PC-9 (cell line): ENCODE results near the gene UVRAG. TPM values are rescaled to one million over a fixed set of nuclear protein-coding genes. Genes with fewer than 3 reads are reported as not detected.

ENCODE experiments used
- BruUV-seq: library from RNA; stranded (reverse); fragments of 400-500 nt; replicated peaks from 2 replicates; lab custom pipeline; 2021; lab: Mats Ljungman, UMichigan
- CTCF ChIA-PET: fragments of 300-600 bp; sonication (Branson Sonifier 250); formaldehyde crosslinking; loops from one replicate; lab custom pipeline; 2022; ENCODE audit warnings: antibody characterized with exemption; lab: Charles Lee
- POLR2A ChIA-PET: fragments of 300-600 bp; sonication (Branson Sonifier 250); formaldehyde crosslinking; loops from one replicate; lab custom pipeline; 2022; ENCODE audit warnings: antibody characterized with exemption; ENCODE audit not compliant: unreplicated experiment; lab: Charles Lee
- DNase-seq, 2 experiments: peaks; one replicate each; pipeline versions ENCODE4 v3.0.0 to v3.0.0-alpha.2; 2015 to 2022; ENCODE audit warnings: mixed read lengths in 1 of 2
- H2AFZ ChIP-seq: fragments of 200-600 bp; sonication (generic); 2 replicates; pipeline ENCODE4 v1.8.1; 2017; ENCODE audit warnings: antibody characterized with exemption
- H3F3A ChIP-seq: fragments of 200-600 bp; sonication (generic); 2 replicates; pipeline ENCODE4 v1.8.1; 2017; ENCODE audit warnings: antibody characterized with exemption, mild to moderate bottlenecking, low read depth; ENCODE audit not compliant: insufficient read depth
- H3K27ac ChIP-seq: fragments of 200-600 bp; sonication (generic); 2 replicates; pipeline ENCODE4 v1.6.1; 2016; ENCODE audit warnings: mixed run types
- H3K27me3 ChIP-seq: fragments of 200-600 bp; sonication (generic); 2 replicates; pipeline ENCODE4 v1.6.1; 2016; ENCODE audit warnings: low read depth, mixed run types; ENCODE audit not compliant: insufficient read depth
- H3K36me3 ChIP-seq: fragments of 200-600 bp; sonication (generic); 2 replicates; pipeline ENCODE4 v1.6.1; 2016; ENCODE audit warnings: low read depth, mixed run types
- H3K4me1 ChIP-seq: fragments of 200-600 bp; sonication (generic); replicated peaks from 2 replicates; pipeline ENCODE4 v1.6.1; 2016; ENCODE audit warnings: mixed run types; ENCODE audit not compliant: insufficient read depth
- H3K4me2 ChIP-seq: fragments of 200-600 bp; sonication (generic); 2 replicates; pipeline ENCODE4 v1.6.1; 2017; ENCODE audit warnings: mixed run types
- H3K4me3 ChIP-seq: fragments of 200-600 bp; sonication (generic); 2 replicates; pipeline ENCODE4 v1.6.1; 2016; ENCODE audit warnings: mixed run types
- H3K79me2 ChIP-seq: fragments of 200-600 bp; sonication (generic); 2 replicates; pipeline ENCODE4 v1.6.1; 2017; ENCODE audit warnings: low read depth, mixed run types
- H3K9me2 ChIP-seq: fragments of 200-600 bp; sonication (generic); 2 replicates; pipeline ENCODE4 v1.8.1; 2017; ENCODE audit warnings: mild to moderate bottlenecking; ENCODE audit not compliant: insufficient read depth
- H3K9me3 ChIP-seq: fragments of 200-600 bp; sonication (generic); 2 replicates; pipeline ENCODE4 v1.8.1; 2016; ENCODE audit warnings: low read depth; ENCODE audit not compliant: insufficient read depth
- H4K20me1 ChIP-seq: fragments of 200-600 bp; sonication (generic); 2 replicates; pipeline ENCODE4 v1.8.1; 2017; ENCODE audit not compliant: insufficient read depth
- EZH2 ChIP-seq: fragments of 200-600 bp; sonication (generic); IDR thresholded peaks from 2 replicates; pipeline ENCODE4 v1.8.0; 2017; ENCODE audit warnings: antibody characterized with exemption, low read depth
- intact Hi-C: fragments of 100-400 bp; cut with micrococcal nuclease; formaldehyde crosslinking; loops from one replicate; pipeline ENCODE4 v1.10.0; 2022; ENCODE audit not compliant: unreplicated experiment
- total RNA-seq: library from RNA; stranded (reverse); gene quantifications from 2 replicates; pipeline ENCODE4 v1.2.3, GENCODE V29; 2021
- TF ChIP-seq, protein P1 (sequence below): fragments of 200-600 bp; sonication (generic); conservative IDR thresholded peaks from 2 replicates; pipeline ENCODE4 v1.6.1; 2017; ENCODE audit warnings: mixed run types, antibody characterized with exemption, mild to moderate bottlenecking, moderate library complexity

Gene UVRAG
- total RNA-seq, 1 experiment from 2014 or later: 20.4 TPM

DNA sequence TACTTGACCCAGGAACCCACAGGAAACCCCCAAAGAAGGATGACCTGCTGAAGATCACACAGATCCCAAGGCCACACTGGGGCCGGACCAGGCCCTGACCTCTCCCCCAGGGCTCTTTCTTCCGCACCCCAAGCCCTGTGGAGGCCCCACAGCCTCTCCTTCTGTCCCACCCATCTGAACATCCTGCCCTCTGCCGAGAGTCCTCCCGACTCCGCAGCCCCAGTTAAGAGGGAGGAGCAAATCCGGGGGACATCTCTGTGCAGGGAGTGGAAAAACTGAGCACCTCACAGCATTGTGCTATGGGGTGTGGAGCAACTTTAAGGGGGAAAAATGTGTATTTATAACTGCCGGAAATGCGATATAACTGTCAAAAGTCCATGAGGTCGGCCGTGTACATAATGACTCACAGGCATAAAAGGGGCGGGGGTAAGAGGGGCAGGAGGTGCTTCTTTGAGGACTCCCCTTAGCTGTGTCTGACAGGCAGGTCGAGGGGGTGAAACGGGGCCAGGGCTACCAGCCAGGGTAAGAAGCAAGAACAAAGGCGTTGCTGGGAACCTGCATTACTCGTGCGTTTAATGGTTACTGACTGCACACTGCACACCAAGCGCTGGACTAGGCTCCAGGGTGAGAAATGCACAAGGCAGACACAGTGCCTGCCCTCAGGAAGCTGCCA is 334.1 kb downstream of the UVRAG start:
- no peak overlapping the region for H3K4me2 ChIP-seq
- no peaks in the 10 kb centered on the region for H3K79me2 ChIP-seq
- ChIA-PET CTCF (no interaction called here), POLR2A (no interaction called here)
- H3K36me3 ChIP-seq: no peaks in the 10 kb centered on the region
- H3K4me3 ChIP-seq: no peak overlapping the region
- H3K27ac ChIP-seq: no peak overlapping the region
- H4K20me1 ChIP-seq: no peaks in the 10 kb centered on the region
- TF ChIP-seq, protein P1, sequence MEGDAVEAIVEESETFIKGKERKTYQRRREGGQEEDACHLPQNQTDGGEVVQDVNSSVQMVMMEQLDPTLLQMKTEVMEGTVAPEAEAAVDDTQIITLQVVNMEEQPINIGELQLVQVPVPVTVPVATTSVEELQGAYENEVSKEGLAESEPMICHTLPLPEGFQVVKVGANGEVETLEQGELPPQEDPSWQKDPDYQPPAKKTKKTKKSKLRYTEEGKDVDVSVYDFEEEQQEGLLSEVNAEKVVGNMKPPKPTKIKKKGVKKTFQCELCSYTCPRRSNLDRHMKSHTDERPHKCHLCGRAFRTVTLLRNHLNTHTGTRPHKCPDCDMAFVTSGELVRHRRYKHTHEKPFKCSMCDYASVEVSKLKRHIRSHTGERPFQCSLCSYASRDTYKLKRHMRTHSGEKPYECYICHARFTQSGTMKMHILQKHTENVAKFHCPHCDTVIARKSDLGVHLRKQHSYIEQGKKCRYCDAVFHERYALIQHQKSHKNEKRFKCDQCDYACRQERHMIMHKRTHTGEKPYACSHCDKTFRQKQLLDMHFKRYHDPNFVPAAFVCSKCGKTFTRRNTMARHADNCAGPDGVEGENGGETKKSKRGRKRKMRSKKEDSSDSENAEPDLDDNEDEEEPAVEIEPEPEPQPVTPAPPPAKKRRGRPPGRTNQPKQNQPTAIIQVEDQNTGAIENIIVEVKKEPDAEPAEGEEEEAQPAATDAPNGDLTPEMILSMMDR: no peak
- no peak for TF ChIP-seq EZH2
- BruUV-seq: no TSS peak
- H2AFZ ChIP-seq: no peak overlapping the region
- DNase-seq: no peak
- intact Hi-C loops: no loop called here
- H3K27me3 ChIP-seq: no peaks in the 10 kb centered on the region
- peaks cover 28% of the 10 kb centered on the region for H3F3A ChIP-seq
- no peaks in the 10 kb centered on the region for H3K9me3 ChIP-seq
- peaks cover 7% of the 10 kb centered on the region; the same call in 1 of the 2 replicates for H3K9me2 ChIP-seq
- H3K4me1 ChIP-seq: peaks cover 31% of the 10 kb centered on the region

DNA sequence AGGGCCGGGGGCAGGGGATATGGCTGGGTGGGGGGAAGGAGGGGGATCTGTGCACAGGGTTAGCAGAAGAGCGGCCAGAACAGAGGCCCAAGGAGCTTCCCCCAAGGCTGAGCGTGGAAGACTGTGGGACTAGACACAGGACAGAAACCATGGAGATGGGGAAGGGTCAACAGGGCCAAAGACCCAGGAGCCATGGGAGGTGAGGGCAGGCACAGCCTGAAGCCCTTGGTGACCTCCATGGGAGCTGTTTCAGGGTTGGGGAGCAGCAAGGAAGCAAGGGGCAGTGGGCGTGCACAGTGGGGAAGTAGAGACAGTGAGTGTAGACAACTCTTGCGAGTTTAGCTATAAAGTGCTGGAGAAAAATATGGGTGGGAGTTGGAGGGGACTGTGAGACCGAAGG is 334.7 kb downstream of the UVRAG start:
- no TSS peak for BruUV-seq
- Histone ChIP-seq H3K4me1 (peaks cover 37% of the 10 kb centered on the region), H3K36me3 (no peaks in the 10 kb centered on the region), H3F3A (peaks cover 29% of the 10 kb centered on the region), H3K27ac (no peak overlapping the region), H2AFZ (no peak overlapping the region), H3K9me3 (no peaks in the 10 kb centered on the region), H3K9me2 (peaks cover 1% of the 10 kb centered on the region; the same call in 1 of the 2 replicates), H4K20me1 (no peaks in the 10 kb centered on the region), H3K4me2 (no peak overlapping the region), H3K79me2 (no peaks in the 10 kb centered on the region), H3K27me3 (no peaks in the 10 kb centered on the region), H3K4me3 (no peak overlapping the region)
- ChIA-PET POLR2A (no interaction called here), CTCF (interaction anchor here (0.5 kb wide), 1 partner anchor 197 kb away, joined by 4 read pairs; no protein-coding TSS in a partner anchor)
- DNase-seq: no peak
- no peak for TF ChIP-seq EZH2
- TF ChIP-seq, protein P1: no peak
- intact Hi-C loops: loop anchor here (5.0 kb wide), 3 partner anchors 117 to 332 kb away; partner anchors contain the start of gene UVRAG

DNA sequence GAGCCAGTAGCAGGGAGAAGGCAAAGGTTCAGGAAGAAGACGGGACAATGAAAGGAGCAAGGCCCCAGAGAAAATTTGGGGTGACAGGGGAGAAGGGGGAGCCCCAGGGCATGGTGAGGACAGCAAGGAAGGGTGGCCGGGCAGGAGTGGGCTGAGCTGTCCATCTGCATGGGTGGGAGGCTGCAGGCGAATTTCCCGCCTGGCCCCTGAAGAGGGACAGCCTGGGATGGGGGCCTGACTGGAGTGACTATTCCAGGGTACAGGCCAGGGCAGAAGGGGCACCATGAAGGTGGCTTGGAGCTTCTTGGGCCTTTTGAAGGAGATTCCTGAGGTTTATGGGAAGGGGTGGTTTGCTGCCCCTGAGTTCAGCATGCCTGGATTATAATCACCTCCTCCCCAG is 335.1 kb downstream of the UVRAG start:
- Histone ChIP-seq H3K36me3 (no peaks in the 10 kb centered on the region), H4K20me1 (no peaks in the 10 kb centered on the region), H3K9me3 (no peaks in the 10 kb centered on the region), H3K4me2 (no peak overlapping the region), H3K27ac (no peak overlapping the region), H3K79me2 (no peaks in the 10 kb centered on the region), H3K9me2 (no peaks in the 10 kb centered on the region), H3F3A (peaks cover 29% of the 10 kb centered on the region), H3K4me1 (peaks cover 37% of the 10 kb centered on the region), H2AFZ (no peak overlapping the region), H3K4me3 (no peak overlapping the region), H3K27me3 (no peaks in the 10 kb centered on the region)
- DNase-seq: no peak
- ChIA-PET CTCF (interaction anchor here (0.5 to 0.7 kb wide), 2 partner anchors 84 to 196 kb away, joined by 3 to 4 read pairs; no protein-coding TSS in a partner anchor), POLR2A (no interaction called here)
- intact Hi-C loops: loop anchor here (5.0 kb wide), 3 partner anchors 118 to 333 kb away; partner anchors contain the start of gene UVRAG
- no peak for TF ChIP-seq EZH2
- TF ChIP-seq, protein P1: no peak
- no TSS peak for BruUV-seq
